Measurements from ENCODE around the gene C5. TPM values are rescaled to one million over a fixed set of nuclear protein-coding genes. Genes with fewer than 3 reads are reported as not detected.

C5 gene
- total and polyA plus RNA-seq, 2 donors from 2014 or later = 3.5 to 4.6 TPM

- Histone ChIP-seq H3K9me3 (ENCODE audit: control insufficient read depth in 2 of 3, insufficient read depth in 1 of 3, low read length in 3 of 3) (no peaks in the 10 kb centered on the region), H3K27me3 (ENCODE audit: control insufficient read depth, insufficient read depth, low read length) (no peaks in the 10 kb centered on the region), H3K27ac (ENCODE audit: low read depth in 2 of 2, low read length in 2 of 2) (no peak overlapping the region), H3K36me3 (ENCODE audit: control insufficient read depth in 2 of 3, insufficient read depth in 3 of 3, low read length in 3 of 3) (no peaks in the 10 kb centered on the region), H3K4me1 (ENCODE audit: control insufficient read depth in 2 of 3, insufficient read depth in 2 of 3, low read depth in 1 of 3, low read length in 3 of 3) (no peaks in the 10 kb centered on the region), H3K9ac (ENCODE audit: low read length in 3 of 3) (no peak overlapping the region), H3K4me3 (ENCODE audit: low read length in 3 of 3) (no peak overlapping the region)
- intact Hi-C loops (cut with DNase I) = no loop called here
- no peak for TF ChIP-seq CTCF (IDR thresholded peaks at IDR 0.05; ENCODE audit: borderline replicate concordance, extremely low read depth, insufficient read depth)
- DNase-seq (no peak), FAIRE-seq (no peak)
These were observed 145.1 kb downstream of the C5 start for GRCh38 chr9:120904978-120905301.

GRCh38 chr9:120904061-120904977 lies 145.8 kb downstream of the C5 start:
- TF ChIP-seq CTCF (IDR thresholded peaks at IDR 0.05; ENCODE audit: borderline replicate concordance, extremely low read depth, insufficient read depth) = no peak
- Histone ChIP-seq H3K27ac (ENCODE audit: low read depth in 2 of 2, low read length in 2 of 2) (no peak overlapping the region), H3K4me1 (ENCODE audit: control insufficient read depth in 2 of 3, insufficient read depth in 2 of 3, low read depth in 1 of 3, low read length in 3 of 3) (no peaks in the 10 kb centered on the region), H3K9ac (ENCODE audit: low read length in 3 of 3) (no peak overlapping the region), H3K9me3 (ENCODE audit: control insufficient read depth in 2 of 3, insufficient read depth in 1 of 3, low read length in 3 of 3) (no peaks in the 10 kb centered on the region), H3K4me3 (ENCODE audit: low read length in 3 of 3) (no peak overlapping the region), H3K27me3 (ENCODE audit: control insufficient read depth, insufficient read depth, low read length) (no peaks in the 10 kb centered on the region), H3K36me3 (ENCODE audit: control insufficient read depth in 2 of 3, insufficient read depth in 3 of 3, low read length in 3 of 3) (no peaks in the 10 kb centered on the region)
- intact Hi-C loops (cut with DNase I) = no loop called here
- FAIRE-seq (no peak), DNase-seq (no peak)

GRCh38 chr9:120902569-120903535 lies 147.2 kb downstream of the C5 start:
- Histone ChIP-seq H3K4me3 (ENCODE audit: low read length in 3 of 3) (no peak overlapping the region), H3K36me3 (ENCODE audit: control insufficient read depth in 2 of 3, insufficient read depth in 3 of 3, low read length in 3 of 3) (no peaks in the 10 kb centered on the region), H3K27me3 (ENCODE audit: control insufficient read depth, insufficient read depth, low read length) (no peaks in the 10 kb centered on the region), H3K27ac (ENCODE audit: low read depth in 2 of 2, low read length in 2 of 2) (no peak overlapping the region), H3K9me3 (ENCODE audit: control insufficient read depth in 2 of 3, insufficient read depth in 1 of 3, low read length in 3 of 3) (no peaks in the 10 kb centered on the region), H3K4me1 (ENCODE audit: control insufficient read depth in 2 of 3, insufficient read depth in 2 of 3, low read depth in 1 of 3, low read length in 3 of 3) (no peaks in the 10 kb centered on the region), H3K9ac (ENCODE audit: low read length in 3 of 3) (no peak overlapping the region)
- intact Hi-C loops (cut with DNase I) = no loop called here
- FAIRE-seq (no peak), DNase-seq (no peak)
- no peak for TF ChIP-seq CTCF (IDR thresholded peaks at IDR 0.05; ENCODE audit: borderline replicate concordance, extremely low read depth, insufficient read depth)

Other genes with a start within 250 kb of the C5 start
- gene PSMD5, start 207.4 kb downstream of the C5 start, total RNA-seq = 38.3 TPM
- 17.1 TPM for gene PSMD5, start 207.4 kb downstream of the C5 start, polyA plus RNA-seq (ENCODE audit: insufficient read depth, low read depth, low replicate concordance)
- gene PHF19, start 173.1 kb downstream of the C5 start, total RNA-seq = 17.4 TPM
- gene PHF19, start 173.1 kb downstream of the C5 start, polyA plus RNA-seq (ENCODE audit: insufficient read depth, low read depth, low replicate concordance) = 6.9 TPM
- gene TRAF1, start 123.5 kb downstream of the C5 start, total RNA-seq = 10.9 TPM
- gene TRAF1, start 123.5 kb downstream of the C5 start, polyA plus RNA-seq (ENCODE audit: insufficient read depth, low read depth, low replicate concordance) = 3.1 TPM
- 17.7 TPM for gene CNTRL, start 24.7 kb upstream of the C5 start, total RNA-seq
- 3.4 TPM for gene CNTRL, start 24.7 kb upstream of the C5 start, polyA plus RNA-seq (ENCODE audit: insufficient read depth, low read depth, low replicate concordance)
- gene RAB14, start 151.6 kb upstream of the C5 start, total RNA-seq = 78.6 TPM
- gene RAB14, start 151.6 kb upstream of the C5 start, polyA plus RNA-seq (ENCODE audit: insufficient read depth, low read depth, low replicate concordance) = 48.0 TPM
- gene GSN, start 217.9 kb upstream of the C5 start, total RNA-seq = 511 TPM
- 235 TPM for gene GSN, start 217.9 kb upstream of the C5 start, polyA plus RNA-seq (ENCODE audit: insufficient read depth, low read depth, low replicate concordance)

Measured in kidney (tissue), 14 donors.